Smooth muscle cell (in vitro differentiated cells): ENCODE data around the gene NRARP. TPM values are rescaled to one million over a fixed set of nuclear protein-coding genes. Genes with fewer than 3 reads are reported as not detected.
A peak's percentile ranks its signal among the peaks of the same experiment; 100 is the strongest.

Experiments
- DNase-seq: peaks from one replicate; lab custom pipeline; 2025; ENCODE audit not compliant: unreplicated experiment; lab: John Stamatoyannopoulos, UW
- H2AFZ ChIP-seq: fragments of 200-600 bp; sonication (generic); 2 replicates; pipeline ENCODE4 v1.6.0; 2016; ENCODE audit warnings: antibody characterized with exemption, low read depth, mild to moderate bottlenecking
- H3F3A ChIP-seq: fragments of 200-600 bp; sonication (generic); 2 replicates; pipeline ENCODE4 v1.6.0; 2017; ENCODE audit warnings: antibody characterized with exemption, low read depth
- H3K27ac ChIP-seq: fragments of 200-600 bp; sonication (generic); 2 replicates; pipeline ENCODE4 v1.5.1; 2016; ENCODE audit warnings: low read depth, mild to moderate bottlenecking
- H3K27me3 ChIP-seq: fragments of 200-600 bp; sonication (generic); 2 replicates; pipeline ENCODE4 v1.6.1; 2016; ENCODE audit warnings: low read depth, mild to moderate bottlenecking
- H3K36me3 ChIP-seq: fragments of 200-600 bp; sonication (generic); 2 replicates; pipeline ENCODE4 v1.5.1; 2016; ENCODE audit warnings: low read depth
- H3K4me1 ChIP-seq: fragments of 200-600 bp; sonication (generic); 2 replicates; pipeline ENCODE4 v1.5.1; 2016; ENCODE audit warnings: low read depth
- H3K4me2 ChIP-seq: fragments of 200-600 bp; sonication (generic); 2 replicates; pipeline ENCODE4 v1.6.0; 2016; ENCODE audit warnings: mild to moderate bottlenecking
- H3K4me3 ChIP-seq: fragments of 200-600 bp; sonication (generic); 2 replicates; pipeline ENCODE4 v1.5.1; 2016; ENCODE audit warnings: mild to moderate bottlenecking
- H3K79me2 ChIP-seq: fragments of 200-600 bp; sonication (generic); 2 replicates; pipeline ENCODE4 v1.6.0; 2016; ENCODE audit warnings: low read depth, mild to moderate bottlenecking
- H3K9ac ChIP-seq: fragments of 200-600 bp; sonication (generic); 2 replicates; pipeline ENCODE4 v1.6.0; 2016; ENCODE audit warnings: low read depth
- H3K9me3 ChIP-seq: fragments of 200-600 bp; sonication (generic); replicated peaks from 2 replicates; pipeline ENCODE4 v1.5.1; 2016; ENCODE audit warnings: low read depth
- H4K20me1 ChIP-seq: fragments of 200-600 bp; sonication (generic); 2 replicates; pipeline ENCODE4 v1.6.0; 2016; ENCODE audit warnings: low read depth
- WGBS: methylation state at CpG from one replicate; pipeline ENCODE4 v1.1.7; 2016; ENCODE audit warnings: low lambda C conversion rate; 5-methylcytosine and 5-hydroxymethylcytosine counted together
- polyA plus RNA-seq: library from polyadenylated mRNA; unstranded; fragments of >200 nt; fragmentation: Nextera tagmentation; extraction: Ambion mirVana; gene quantifications from 2 replicates; pipeline ENCODE4 v1.2.1, GENCODE V29; 2016
- total RNA-seq: library from RNA; depleted of rRNA; stranded (reverse); fragments of >200 nt; gene quantifications from 2 replicates; pipeline ENCODE4 v1.2.3, GENCODE V29; 2014
- TF ChIP-seq, protein P1 (sequence below): fragments of 200-600 bp; sonication (generic); IDR thresholded peaks from 2 replicates; pipeline ENCODE4 v1.5.1; 2017; ENCODE audit warnings: borderline replicate concordance, mild to moderate bottlenecking, antibody characterized with exemption; ENCODE audit not compliant: insufficient read depth, poor library complexity, severe bottlenecking

The NRARP gene
- total and polyA plus RNA-seq, 2 experiments from 2014 or later: 3.0 to 3.7 TPM

- no peak overlapping the region for H3K4me2 ChIP-seq
- no peaks in the 10 kb centered on the region for H3K9me3 ChIP-seq
- no peak overlapping the region for H3K9ac ChIP-seq
- no peaks in the 10 kb centered on the region for H3K27me3 ChIP-seq
- H3F3A ChIP-seq: no peaks in the 10 kb centered on the region
- H3K4me3 ChIP-seq: no peak overlapping the region
- no peaks in the 10 kb centered on the region for H3K36me3 ChIP-seq
- 81% methylated on average over 21 of the region's 27 CpGs for WGBS
- H3K27ac ChIP-seq: peak overlapping the region; percentile 52
- peaks cover 22% of the 10 kb centered on the region for H3K4me1 ChIP-seq
- TF ChIP-seq, protein P1, sequence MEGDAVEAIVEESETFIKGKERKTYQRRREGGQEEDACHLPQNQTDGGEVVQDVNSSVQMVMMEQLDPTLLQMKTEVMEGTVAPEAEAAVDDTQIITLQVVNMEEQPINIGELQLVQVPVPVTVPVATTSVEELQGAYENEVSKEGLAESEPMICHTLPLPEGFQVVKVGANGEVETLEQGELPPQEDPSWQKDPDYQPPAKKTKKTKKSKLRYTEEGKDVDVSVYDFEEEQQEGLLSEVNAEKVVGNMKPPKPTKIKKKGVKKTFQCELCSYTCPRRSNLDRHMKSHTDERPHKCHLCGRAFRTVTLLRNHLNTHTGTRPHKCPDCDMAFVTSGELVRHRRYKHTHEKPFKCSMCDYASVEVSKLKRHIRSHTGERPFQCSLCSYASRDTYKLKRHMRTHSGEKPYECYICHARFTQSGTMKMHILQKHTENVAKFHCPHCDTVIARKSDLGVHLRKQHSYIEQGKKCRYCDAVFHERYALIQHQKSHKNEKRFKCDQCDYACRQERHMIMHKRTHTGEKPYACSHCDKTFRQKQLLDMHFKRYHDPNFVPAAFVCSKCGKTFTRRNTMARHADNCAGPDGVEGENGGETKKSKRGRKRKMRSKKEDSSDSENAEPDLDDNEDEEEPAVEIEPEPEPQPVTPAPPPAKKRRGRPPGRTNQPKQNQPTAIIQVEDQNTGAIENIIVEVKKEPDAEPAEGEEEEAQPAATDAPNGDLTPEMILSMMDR: no peak
- no peaks in the 10 kb centered on the region for H4K20me1 ChIP-seq
- no peak overlapping the region for H2AFZ ChIP-seq
- H3K79me2 ChIP-seq: no peaks in the 10 kb centered on the region
- DNase-seq: no peak
Measured at GRCh38 chr9:137311171-137311985, 9.3 kb upstream of the NRARP start.

DNA sequence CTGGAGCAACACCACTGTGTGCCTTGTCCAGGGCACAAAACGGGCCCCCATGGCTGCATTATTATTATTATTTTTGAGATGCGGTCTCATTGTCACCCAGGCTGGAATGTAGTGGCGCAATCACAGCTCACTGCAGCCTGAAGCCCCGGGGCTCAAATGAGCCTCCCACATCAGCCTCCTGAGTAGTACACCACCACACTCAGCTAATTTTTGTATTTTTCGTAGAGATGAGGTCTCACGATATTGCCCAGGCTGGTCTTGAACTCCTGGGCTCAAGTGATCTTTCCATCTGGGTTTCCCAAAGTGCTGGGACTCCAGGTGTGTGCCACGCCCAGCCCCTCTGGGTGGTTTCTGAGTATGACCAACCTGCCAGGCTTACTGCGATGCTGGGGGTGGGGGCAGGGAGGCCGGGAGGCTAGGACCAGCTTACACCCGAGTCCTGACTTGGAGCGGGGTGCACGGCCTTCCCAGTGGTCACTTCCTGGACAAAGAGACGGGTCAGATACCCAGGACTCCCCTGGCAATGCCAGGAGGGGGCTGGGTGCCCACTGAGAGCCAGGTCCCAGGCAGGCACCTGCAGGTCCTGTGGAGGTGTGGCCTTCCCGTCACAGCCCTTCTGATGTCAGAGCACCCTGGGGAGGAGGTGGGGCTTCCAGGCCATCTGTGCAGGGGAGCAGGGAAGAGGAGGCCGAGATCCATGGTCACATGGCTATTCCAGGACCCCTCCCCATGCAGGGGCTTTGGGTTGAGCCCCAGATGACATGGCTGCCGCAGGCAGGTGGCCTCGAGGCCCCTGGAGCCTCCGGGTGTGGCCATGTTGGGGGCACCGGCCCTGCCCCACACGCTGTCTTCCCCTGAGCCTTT, 8.3 kb upstream of the NRARP start:
- WGBS: 86% methylated on average over 18 of the region's 20 CpGs
- Histone ChIP-seq H3K27ac (peak overlapping the region; percentile 52), H3K9ac (no peak overlapping the region), H3K27me3 (no peaks in the 10 kb centered on the region), H4K20me1 (no peaks in the 10 kb centered on the region), H3K4me1 (peaks cover 26% of the 10 kb centered on the region), H3K4me2 (no peak overlapping the region), H3F3A (no peaks in the 10 kb centered on the region), H2AFZ (no peak overlapping the region), H3K79me2 (no peaks in the 10 kb centered on the region), H3K36me3 (no peaks in the 10 kb centered on the region), H3K4me3 (no peak overlapping the region), H3K9me3 (no peaks in the 10 kb centered on the region)
- TF ChIP-seq, protein P1: no peak
- no peak for DNase-seq

DNA sequence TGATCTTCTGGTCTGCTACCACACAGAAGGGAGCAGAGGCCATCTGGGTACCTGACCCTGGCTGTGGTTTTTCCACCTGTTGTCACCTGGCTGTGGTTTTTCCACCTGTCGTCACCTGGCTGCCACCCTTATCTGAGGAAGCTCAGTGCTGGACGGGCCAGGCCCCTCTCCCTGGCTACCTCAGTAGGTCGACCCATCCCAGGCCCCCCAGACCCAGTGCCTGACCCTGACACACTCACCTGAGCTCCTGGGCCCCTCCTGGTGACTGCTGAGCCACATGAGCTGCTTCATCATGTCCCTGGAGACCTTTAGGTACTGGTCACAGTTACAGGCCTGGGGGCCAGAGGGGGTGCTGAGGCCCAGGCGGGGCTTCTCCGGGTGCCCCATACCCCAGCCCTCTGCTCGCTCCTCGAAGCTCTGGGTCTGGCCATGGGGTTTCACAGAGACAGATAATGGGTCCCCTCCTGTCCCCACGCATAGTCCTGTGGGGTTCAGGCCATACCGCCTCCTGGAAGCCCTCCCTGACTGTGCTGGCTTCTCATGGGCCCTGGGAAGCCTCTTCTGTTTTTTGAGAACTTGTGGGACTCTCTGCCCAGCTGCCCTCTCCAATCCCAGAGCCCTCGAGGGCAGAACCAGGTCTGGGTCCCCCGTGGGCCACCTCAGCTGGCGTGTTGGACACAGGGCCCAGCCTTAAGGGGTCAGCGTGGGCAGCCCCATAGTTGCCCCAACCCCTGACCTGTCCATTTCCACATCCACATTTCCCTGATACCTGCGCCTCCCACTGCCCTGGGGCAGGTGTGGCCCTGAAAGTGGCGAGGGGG, 7.5 kb upstream of the NRARP start:
- no peak for DNase-seq
- Histone ChIP-seq H3K9me3 (no peaks in the 10 kb centered on the region), H2AFZ (no peak overlapping the region), H3K4me2 (no peak overlapping the region), H3K79me2 (no peaks in the 10 kb centered on the region), H3K27me3 (no peaks in the 10 kb centered on the region), H3K36me3 (no peaks in the 10 kb centered on the region), H3F3A (no peaks in the 10 kb centered on the region), H3K9ac (no peak overlapping the region), H4K20me1 (no peaks in the 10 kb centered on the region), H3K4me3 (no peak overlapping the region), H3K27ac (no peak overlapping the region), H3K4me1 (peaks cover 25% of the 10 kb centered on the region)
- 92% methylated on average over 12 of the region's 15 CpGs for WGBS
- TF ChIP-seq, protein P1: no peak
